Astrocyte (in vitro differentiated cells and primary cell): Measurements from ENCODE around the gene SND1. TPM values are rescaled to one million over a fixed set of nuclear protein-coding genes. Genes with fewer than 3 reads are reported as not detected.

Experiments used
- DNase-seq: peaks from one replicate; pipeline ENCODE4 v3.0.0-alpha.2; 2010; ENCODE audit warnings: low read depth
- FAIRE-seq: peaks from 2 replicates; lab custom pipeline; 2011; peaks lifted over from hg19 to GRCh38; lab: Jason Lieb, UNC
- H2AFZ ChIP-seq: 2 replicates; pipeline ENCODE4 v1.6.0; 2012; ENCODE audit warnings: low read depth, low read length, inconsistent platforms
- H3K27ac ChIP-seq: 2 replicates; pipeline ENCODE4 v1.5.1; 2011; ENCODE audit warnings: low read depth, low read length, inconsistent platforms
- H3K27me3 ChIP-seq: 2 replicates; pipeline ENCODE4 v1.6.0; 2011; ENCODE audit warnings: low read length, inconsistent platforms; ENCODE audit not compliant: insufficient read depth
- H3K36me3 ChIP-seq: 2 replicates; pipeline ENCODE4 v1.5.1; 2011; ENCODE audit warnings: low read length, inconsistent platforms; ENCODE audit not compliant: insufficient read depth
- H3K4me1 ChIP-seq: 2 replicates; pipeline ENCODE4 v1.5.1; 2011; ENCODE audit warnings: low read length, inconsistent platforms; ENCODE audit not compliant: insufficient read depth
- H3K4me2 ChIP-seq: 2 replicates; pipeline ENCODE4 v1.6.0; 2012; ENCODE audit warnings: low read length, inconsistent platforms
- H3K4me3 ChIP-seq: 2 replicates; pipeline ENCODE4 v1.5.1; 2011; ENCODE audit warnings: low read depth, mild to moderate bottlenecking, low read length, inconsistent platforms; ENCODE audit not compliant: insufficient read depth
- H3K79me2 ChIP-seq: 2 replicates; pipeline ENCODE4 v1.6.0; 2012; ENCODE audit warnings: mild to moderate bottlenecking, low read length, inconsistent platforms; ENCODE audit not compliant: insufficient read depth
- H3K9ac ChIP-seq: 2 replicates; pipeline ENCODE4 v1.6.0; 2012; ENCODE audit warnings: mild to moderate bottlenecking, low read length, inconsistent platforms
- H3K9me3 ChIP-seq: 2 replicates; pipeline ENCODE4 v1.5.1; 2012; ENCODE audit warnings: low read depth, mild to moderate bottlenecking, low read length, inconsistent platforms; ENCODE audit not compliant: insufficient read depth
- H4K20me1 ChIP-seq: 2 replicates; pipeline ENCODE4 v1.6.0; 2012; ENCODE audit warnings: low read length, inconsistent platforms; ENCODE audit not compliant: insufficient read depth
- H3K27ac Mint-ChIP-seq: one replicate; pipeline ENCODE4 v1.8.0; 2021; ENCODE audit warnings: mild to moderate bottlenecking, mixed read lengths; ENCODE audit not compliant: unreplicated experiment
- H3K27me3 Mint-ChIP-seq: one replicate; pipeline ENCODE4 v1.8.0; 2021; ENCODE audit warnings: low read depth, mixed read lengths; ENCODE audit not compliant: unreplicated experiment
- H3K36me3 Mint-ChIP-seq: one replicate; pipeline ENCODE4 v1.8.0; 2021; ENCODE audit warnings: low read depth, mixed read lengths; ENCODE audit not compliant: unreplicated experiment
- H3K4me1 Mint-ChIP-seq: one replicate; pipeline ENCODE4 v1.8.0; 2021; ENCODE audit warnings: low read depth, mixed read lengths; ENCODE audit not compliant: unreplicated experiment
- H3K4me3 Mint-ChIP-seq: one replicate; pipeline ENCODE4 v1.8.0; 2021; ENCODE audit warnings: mild to moderate bottlenecking, moderate library complexity, mixed read lengths; ENCODE audit not compliant: unreplicated experiment
- H3K9me3 Mint-ChIP-seq: one replicate; pipeline ENCODE4 v1.8.0; 2021; ENCODE audit warnings: mild to moderate bottlenecking, mixed read lengths; ENCODE audit not compliant: unreplicated experiment
- CTCF ChIP-seq: IDR thresholded peaks from 2 replicates; pipeline ENCODE4 v1.5.1; 2011; ENCODE audit warnings: low read depth, mild to moderate bottlenecking, inconsistent platforms, low read length, moderate library complexity; ENCODE audit not compliant: insufficient read depth
- EZH2 ChIP-seq: IDR thresholded peaks from 2 replicates; pipeline ENCODE4 v1.6.1; 2012; ENCODE audit warnings: mild to moderate bottlenecking, low read length, inconsistent platforms; ENCODE audit not compliant: insufficient read depth
- total RNA-seq: library from RNA; stranded (reverse); gene quantifications from 2 replicates; pipeline ENCODE4 v1.2.1, GENCODE V29; 2021

Gene SND1
- total RNA-seq, 1 donor from 2014 or later = 267 TPM

GRCh38 chr7:128073671-128074310, 421.8 kb downstream of the SND1 start:
- Histone ChIP-seq H3K9ac (no peak overlapping the region), H3K27ac (no peak overlapping the region), H3K4me3 (no peak overlapping the region), H3K27me3 (no peaks in the 10 kb centered on the region), H4K20me1 (peaks cover 90% of the 10 kb centered on the region), H3K79me2 (no peaks in the 10 kb centered on the region), H3K9me3 (no peaks in the 10 kb centered on the region), H3K36me3 (peaks cover 10% of the 10 kb centered on the region), H3K4me2 (no peak overlapping the region), H3K4me1 (peaks cover 15% of the 10 kb centered on the region), H2AFZ (no peak overlapping the region)
- DNase-seq (no peak), FAIRE-seq (no peak)
- Mint-ChIP-seq H3K27ac (no peak overlapping the region), H3K4me3 (no peak overlapping the region), H3K9me3 (no peaks in the 10 kb centered on the region), H3K27me3 (no peaks in the 10 kb centered on the region), H3K36me3 (peaks cover 20% of the 10 kb centered on the region), H3K4me1 (peaks cover 20% of the 10 kb centered on the region)
- TF ChIP-seq CTCF (no peak), EZH2 (no peak)

DNA sequence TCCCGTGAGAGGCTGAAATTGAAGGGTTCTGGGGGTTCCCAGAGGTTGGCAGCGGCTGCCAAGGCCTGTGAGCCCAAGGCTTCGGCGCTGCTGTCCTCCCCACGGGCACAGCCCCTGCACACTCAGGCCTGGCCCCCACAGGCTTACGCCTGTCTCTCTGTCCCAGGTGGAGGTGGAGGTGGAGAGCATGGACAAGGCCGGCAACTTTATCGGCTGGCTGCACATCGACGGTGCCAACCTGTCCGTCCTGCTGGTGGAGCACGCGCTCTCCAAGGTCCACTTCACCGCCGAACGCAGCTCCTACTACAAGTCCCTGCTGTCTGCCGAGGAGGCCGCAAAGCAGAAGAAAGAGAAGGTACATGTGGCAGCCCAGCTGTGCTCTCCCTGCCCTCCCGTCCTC, 422.3 kb downstream of the SND1 start:
- Histone ChIP-seq H2AFZ (no peak overlapping the region), H3K79me2 (no peaks in the 10 kb centered on the region), H3K4me3 (no peak overlapping the region), H3K4me1 (peaks cover 15% of the 10 kb centered on the region), H4K20me1 (peaks cover 90% of the 10 kb centered on the region), H3K9me3 (no peaks in the 10 kb centered on the region), H3K27ac (no peak overlapping the region), H3K9ac (no peak overlapping the region), H3K36me3 (peaks cover 13% of the 10 kb centered on the region), H3K4me2 (no peak overlapping the region), H3K27me3 (no peaks in the 10 kb centered on the region)
- H3K4me1 Mint-ChIP-seq = peaks cover 15% of the 10 kb centered on the region
- no peak overlapping the region for H3K27ac Mint-ChIP-seq
- peaks cover 21% of the 10 kb centered on the region for H3K36me3 Mint-ChIP-seq
- TF ChIP-seq CTCF (no peak), EZH2 (no peak)
- no peak for DNase-seq
- no peaks in the 10 kb centered on the region for H3K9me3 Mint-ChIP-seq
- no peak overlapping the region for H3K4me3 Mint-ChIP-seq
- FAIRE-seq = no peak
- H3K27me3 Mint-ChIP-seq = no peaks in the 10 kb centered on the region

DNA sequence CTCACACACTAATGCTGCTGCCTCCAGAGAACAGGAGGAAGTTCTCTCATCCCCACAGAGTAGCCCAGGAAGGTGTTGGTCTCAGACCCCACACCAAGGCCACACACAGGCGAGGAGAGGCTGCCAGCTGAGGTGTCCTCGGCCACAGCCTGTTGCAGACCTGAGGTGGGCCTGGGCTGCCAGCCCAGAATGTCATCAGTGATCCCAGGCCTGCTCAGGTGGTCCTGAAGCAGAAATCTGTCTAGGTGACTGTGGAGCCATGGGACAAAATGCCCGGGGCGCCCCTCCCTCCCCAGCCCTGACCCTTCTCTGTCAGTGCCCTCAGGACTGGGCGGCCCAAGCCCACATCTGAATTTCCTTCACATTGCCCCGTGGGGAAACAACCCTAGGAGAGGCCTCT, 422.7 kb downstream of the SND1 start:
- no peak for DNase-seq

More for the DNA sequence above, 422.7 kb downstream of the SND1 start:
- Histone ChIP-seq H3K9me3 (no peaks in the 10 kb centered on the region), H3K4me1 (peaks cover 15% of the 10 kb centered on the region), H3K27ac (no peak overlapping the region), H2AFZ (no peak overlapping the region), H3K9ac (no peak overlapping the region), H3K36me3 (peaks cover 13% of the 10 kb centered on the region), H3K79me2 (no peaks in the 10 kb centered on the region), H3K4me3 (no peak overlapping the region), H4K20me1 (peaks cover 92% of the 10 kb centered on the region), H3K27me3 (no peaks in the 10 kb centered on the region), H3K4me2 (no peak overlapping the region)
- TF ChIP-seq EZH2 (no peak), CTCF (no peak)
- H3K36me3 Mint-ChIP-seq = peaks cover 21% of the 10 kb centered on the region
- no peaks in the 10 kb centered on the region for H3K27me3 Mint-ChIP-seq
- H3K27ac Mint-ChIP-seq = no peak overlapping the region
- no peak overlapping the region for H3K4me3 Mint-ChIP-seq
- no peak for FAIRE-seq
- no peaks in the 10 kb centered on the region for H3K9me3 Mint-ChIP-seq
- peaks cover 13% of the 10 kb centered on the region for H3K4me1 Mint-ChIP-seq
